ENCODE results near the gene VPS39.

- TF ChIP-seq CTCF (conservative IDR thresholded peaks at IDR 0.05; ENCODE audit: low read length) = no peak
- TF ChIP-seq EZH2phosphoT487 (IDR thresholded peaks at IDR 0.05; ENCODE audit: borderline replicate concordance) = no peak
These were observed 68.5 kb downstream of the VPS39 start for GRCh38 chr15:42139596-42139995.

All from Loucy (cell line).